Mucosa of rectum (tissue), 2 donors: ENCODE measurements around the gene MRPL36.

ENCODE experiments used
- H3K27ac ChIP-seq, 2 donors: one replicate each; pipeline ENCODE4 v1.7.0; 2013; ENCODE audit warnings: inconsistent platforms in 2 of 2, low read depth in 2 of 2, low read length in 2 of 2
- H3K27me3 ChIP-seq, 2 donors: one replicate each; pipeline ENCODE4 v1.7.0; 2013; ENCODE audit warnings: low read length in 2 of 2; ENCODE audit not compliant: control insufficient read depth in 2 of 2, insufficient read depth in 2 of 2
- H3K36me3 ChIP-seq, 2 donors: one replicate each; pipeline ENCODE4 v1.7.0; 2013; ENCODE audit warnings: low read length in 2 of 2; ENCODE audit not compliant: control insufficient read depth in 2 of 2, insufficient read depth in 2 of 2
- H3K4me1 ChIP-seq, 2 donors: one replicate each; pipeline ENCODE4 v1.7.0; 2013; ENCODE audit warnings: low read length in 2 of 2, mild to moderate bottlenecking in 1 of 2; ENCODE audit not compliant: control insufficient read depth in 2 of 2, insufficient read depth in 2 of 2
- H3K4me3 ChIP-seq, 2 donors: one replicate each; pipeline ENCODE4 v1.7.0; 2013; ENCODE audit warnings: low read length in 2 of 2
- H3K9ac ChIP-seq, 2 donors: one replicate each; pipeline ENCODE4 v1.7.0; 2013; ENCODE audit warnings: low read length in 2 of 2, low read depth in 1 of 2, mild to moderate bottlenecking in 1 of 2
- H3K9me3 ChIP-seq, 2 donors: one replicate each; pipeline ENCODE4 v1.7.0; 2013; ENCODE audit warnings: low read length in 2 of 2; ENCODE audit not compliant: control insufficient read depth in 2 of 2
- donor health status: healthy.
- donor health status: Normal muscosa, but diverticular disease.

The MRPL36 gene

GRCh38 chr5:1764606-1764960 is 35.1 kb downstream of the MRPL36 start:
- Histone ChIP-seq H3K27ac (no peak overlapping the region), H3K4me1 (no peaks in the 10 kb centered on the region), H3K36me3 (no peaks in the 10 kb centered on the region), H3K9me3 (no peaks in the 10 kb centered on the region), H3K27me3 (no peaks in the 10 kb centered on the region), H3K4me3 (no peak overlapping the region), H3K9ac (no peak overlapping the region)

- Histone ChIP-seq H3K4me3 (no peak overlapping the region), H3K27ac (no peak overlapping the region), H3K36me3 (no peaks in the 10 kb centered on the region), H3K4me1 (no peaks in the 10 kb centered on the region), H3K27me3 (no peaks in the 10 kb centered on the region), H3K9ac (no peak overlapping the region), H3K9me3 (no peaks in the 10 kb centered on the region)
Measured at GRCh38 chr5:1763960-1764605, 35.6 kb downstream of the MRPL36 start.

GRCh38 chr5:1763548-1763911 is 36.1 kb downstream of the MRPL36 start:
- H3K27ac ChIP-seq, result no peak overlapping the region
- H3K9ac ChIP-seq, result no peak overlapping the region
- no peaks in the 10 kb centered on the region for H3K4me1 ChIP-seq
- no peaks in the 10 kb centered on the region for H3K36me3 ChIP-seq
- no peak overlapping the region for H3K4me3 ChIP-seq
- no peaks in the 10 kb centered on the region for H3K27me3 ChIP-seq
- H3K9me3 ChIP-seq, result no peaks in the 10 kb centered on the region

GRCh38 chr5:1762883-1763547 is 36.6 kb downstream of the MRPL36 start:
- Histone ChIP-seq H3K27ac (no peak overlapping the region), H3K9ac (no peak overlapping the region), H3K27me3 (no peaks in the 10 kb centered on the region)

GRCh38 chr5:1762121-1762882 is 37.3 kb downstream of the MRPL36 start:
- Histone ChIP-seq H3K36me3 (no peaks in the 10 kb centered on the region), H3K9me3 (no peaks in the 10 kb centered on the region), H3K9ac (no peak overlapping the region), H3K4me3 (no peak overlapping the region), H3K4me1 (no peaks in the 10 kb centered on the region), H3K27me3 (no peaks in the 10 kb centered on the region), H3K27ac (no peak overlapping the region)

More at GRCh38 chr5:1762883-1763547, 36.6 kb downstream of the MRPL36 start:
- H3K9me3 ChIP-seq, result no peaks in the 10 kb centered on the region
- H3K36me3 ChIP-seq, result no peaks in the 10 kb centered on the region
- H3K4me3 ChIP-seq, result no peak overlapping the region
- no peaks in the 10 kb centered on the region for H3K4me1 ChIP-seq

GRCh38 chr5:1761453-1761755 is 38.2 kb downstream of the MRPL36 start:
- H3K4me1 ChIP-seq, result no peaks in the 10 kb centered on the region
- no peak overlapping the region for H3K27ac ChIP-seq
- H3K4me3 ChIP-seq, result no peak overlapping the region
- H3K27me3 ChIP-seq, result no peaks in the 10 kb centered on the region
- H3K9me3 ChIP-seq, result no peaks in the 10 kb centered on the region
- no peak overlapping the region for H3K9ac ChIP-seq
- no peaks in the 10 kb centered on the region for H3K36me3 ChIP-seq

GRCh38 chr5:1760656-1761452 is 38.8 kb downstream of the MRPL36 start:
- H3K4me1 ChIP-seq, result no peaks in the 10 kb centered on the region
- no peaks in the 10 kb centered on the region for H3K36me3 ChIP-seq
- no peaks in the 10 kb centered on the region for H3K9me3 ChIP-seq
- no peak overlapping the region for H3K9ac ChIP-seq
- no peaks in the 10 kb centered on the region for H3K27me3 ChIP-seq
- H3K27ac ChIP-seq, result no peak overlapping the region
- no peak overlapping the region for H3K4me3 ChIP-seq

GRCh38 chr5:1760231-1760630 is 39.4 kb downstream of the MRPL36 start:
- no peak overlapping the region for H3K4me3 ChIP-seq
- H3K27me3 ChIP-seq, result no peaks in the 10 kb centered on the region
- H3K4me1 ChIP-seq, result no peaks in the 10 kb centered on the region
- H3K9me3 ChIP-seq, result no peaks in the 10 kb centered on the region
- no peak overlapping the region for H3K27ac ChIP-seq
- no peak overlapping the region for H3K9ac ChIP-seq
- no peaks in the 10 kb centered on the region for H3K36me3 ChIP-seq

- no peak overlapping the region for H3K4me3 ChIP-seq
- no peaks in the 10 kb centered on the region for H3K27me3 ChIP-seq
- no peaks in the 10 kb centered on the region for H3K4me1 ChIP-seq
- no peak overlapping the region for H3K9ac ChIP-seq
- no peaks in the 10 kb centered on the region for H3K36me3 ChIP-seq
- H3K9me3 ChIP-seq, result no peaks in the 10 kb centered on the region
- no peak overlapping the region for H3K27ac ChIP-seq
Measured at GRCh38 chr5:1759378-1759970, 40.2 kb downstream of the MRPL36 start.

- no peak overlapping the region for H3K4me3 ChIP-seq
- no peak overlapping the region for H3K9ac ChIP-seq
- no peaks in the 10 kb centered on the region for H3K27me3 ChIP-seq
- H3K4me1 ChIP-seq, result no peaks in the 10 kb centered on the region
- no peaks in the 10 kb centered on the region for H3K36me3 ChIP-seq
- H3K27ac ChIP-seq, result no peak overlapping the region
- no peaks in the 10 kb centered on the region for H3K9me3 ChIP-seq
Measured at GRCh38 chr5:1758574-1758973, 41.1 kb downstream of the MRPL36 start.
